Breast epithelium (tissue), 3 donors: ENCODE results near the gene IL17C. TPM values are rescaled to one million over a fixed set of nuclear protein-coding genes. Genes with fewer than 3 reads are reported as not detected.

Experiments used
- total RNA-seq, 3 donors: library from RNA; depleted of rRNA; stranded (reverse); fragments of >200 nt; gene quantifications; one replicate each; pipeline ENCODE4 v1.1.0, GENCODE V29; 2016

IL17C gene
- total RNA-seq, 3 donors from 2014 or later: not detected

Other genes with a start within 250 kb of the IL17C start
- gene ZFPM1, start 185.3 kb upstream of the IL17C start, total RNA-seq: 1 to 10 TPM in 2 of 3 donors, under 1 TPM in 1; 0.32 to 2.9 (median 2.3) TPM
- 10 to 100 TPM; 12.5 to 14.9 (median 13.3) TPM for gene ZC3H18, start 68.2 kb upstream of the IL17C start, total RNA-seq
- 100 to 1,000 TPM; 138 to 194 (median 180) TPM for gene CYBA, start 12.5 kb downstream of the IL17C start, total RNA-seq
- gene MVD, start 24.5 kb downstream of the IL17C start, total RNA-seq: 10 to 100 TPM; 17.4 to 21.3 (median 19.0) TPM
- gene SNAI3, start 47.9 kb downstream of the IL17C start, total RNA-seq: under 1 TPM; 0.66 to 0.96 (median 0.73) TPM
- gene RNF166, start 67.8 kb downstream of the IL17C start, total RNA-seq: 10 to 100 TPM; 19.2 to 22.0 (median 21.9) TPM
- gene CTU2, start 67.9 kb downstream of the IL17C start, total RNA-seq: 1 to 10 TPM; 7.3 to 8.2 (median 7.8) TPM
- gene PIEZO1, start 146.6 kb downstream of the IL17C start, total RNA-seq: 100 to 1,000 TPM in 2 of 3 donors, 10 to 100 TPM in 1; 90.7 to 181 (median 135) TPM
- 1 to 10 TPM; 1.3 to 3.3 (median 3.2) TPM for gene CDT1, start 165.2 kb downstream of the IL17C start, total RNA-seq
- gene APRT, start 173.4 kb downstream of the IL17C start, total RNA-seq: 100 to 1,000 TPM in 2 of 3 donors, 10 to 100 TPM in 1; 93.8 to 152 (median 126) TPM
- gene GALNS, start 218.4 kb downstream of the IL17C start, total RNA-seq: 10 to 100 TPM; 16.2 to 29.5 (median 17.9) TPM
- 10 to 100 TPM; 32.1 to 37.8 (median 34.4) TPM for gene TRAPPC2L, start 218.6 kb downstream of the IL17C start, total RNA-seq
- not detected for gene PABPN1L, start 228.1 kb downstream of the IL17C start, total RNA-seq